ENCODE data around the gene KCNMB2.

- TF ChIP-seq GATA3 (IDR thresholded peaks at IDR 0.05; ENCODE audit: low read depth, low read length) (no peak), GATA2 (IDR thresholded peaks at IDR 0.05; ENCODE audit: low read depth, low read length) (no peak)
Measured at GRCh38 chr3:178663201-178663934, 127.1 kb downstream of the KCNMB2 start.

Measured in SH-SY5Y (cell line).